A673 (cell line): ENCODE data around the gene FFAR1.
A peak's percentile ranks its signal among the peaks of the same experiment; 100 is the strongest.

Experiments used
- CTCF ChIP-seq: fragments of 300-800, 200-600 bp; sonication (generic); conservative IDR thresholded peaks from 2 replicates; pipeline ENCODE4 v1.5.1; 2017; ENCODE audit warnings: low read depth, mild to moderate bottlenecking, antibody characterized with exemption, low read length, moderate library complexity, mixed read lengths
- EZH2 ChIP-seq: fragments of 200-600 bp; sonication (generic); IDR thresholded peaks from 2 replicates; pipeline ENCODE4 v1.6.1; 2017; ENCODE audit warnings: borderline replicate concordance, low read depth, mild to moderate bottlenecking, mixed read lengths, antibody characterized with exemption, low read length; ENCODE audit not compliant: poor library complexity, severe bottlenecking

DNA sequence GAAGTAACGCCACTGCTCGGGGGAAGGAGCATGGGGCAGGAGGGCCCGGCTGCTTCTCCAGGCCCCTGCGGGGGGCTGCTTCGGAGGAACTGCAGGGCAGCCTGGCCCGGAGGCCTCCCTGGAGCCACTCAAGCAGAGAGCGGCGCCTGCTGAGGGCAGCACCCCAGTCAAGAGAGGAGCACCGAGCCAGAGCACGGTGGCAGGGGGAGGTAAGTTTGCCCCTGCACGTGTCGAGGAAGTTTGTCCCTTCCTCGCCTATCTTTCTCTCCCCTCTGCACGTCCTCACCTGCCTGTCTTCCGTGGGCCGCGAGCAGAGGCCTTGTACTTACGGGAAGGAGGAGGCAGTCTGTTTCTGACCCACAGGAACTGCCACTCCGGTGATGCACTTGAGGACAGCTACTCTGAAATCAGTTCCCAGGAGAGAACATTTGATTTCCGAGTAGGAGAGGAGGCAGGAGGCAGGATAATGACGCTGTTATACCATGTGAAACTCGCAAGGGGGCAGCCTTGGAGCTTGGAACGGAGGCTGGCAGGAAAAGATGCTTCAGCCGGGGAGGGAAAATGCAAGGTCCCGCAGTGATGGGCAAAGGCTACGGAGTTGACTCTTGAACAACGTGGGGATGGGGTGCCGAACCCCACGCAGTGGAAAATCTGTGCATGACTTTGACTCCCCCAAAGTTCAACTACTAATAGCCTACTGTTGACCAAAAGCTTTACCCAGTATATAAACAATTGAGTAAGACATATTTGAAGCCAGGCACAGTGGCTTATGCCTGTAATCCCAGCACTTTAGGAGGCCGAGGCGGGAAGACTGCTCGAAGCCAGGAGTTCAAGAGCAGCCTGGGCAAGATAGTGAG lies 5.0 kb downstream of the FFAR1 start:
- TF ChIP-seq CTCF (peak; percentile 83), EZH2 (no peak)
